ENCODE results near the gene COX4I2. TPM values are rescaled to one million over a fixed set of nuclear protein-coding genes. Genes with fewer than 3 reads are reported as not detected.

The COX4I2 gene
- total and polyA plus RNA-seq, 2 donors (not counting 1 experiment from before 2014, with no cell fraction given), result not detected

- H3K27me3 Mint-ChIP-seq, result no peaks in the 10 kb centered on the region
- H3K9me3 Mint-ChIP-seq (ENCODE audit: insufficient read depth), result no peaks in the 10 kb centered on the region
- WGBS (ENCODE audit: insufficient coverage), result 88% methylated on average over 4 of the region's 5 CpGs
- Histone ChIP-seq H3K27ac (ENCODE audit: low read length in 2 of 2) (no peak overlapping the region), H3K9me3 (ENCODE audit: control extremely low read depth in 1 of 3, control insufficient read depth in 2 of 3, insufficient read depth in 1 of 3, low read length in 2 of 3) (no peaks in the 10 kb centered on the region), H3K36me3 (replicated peaks in 1 of 2; ENCODE audit: control extremely low read depth in 1 of 2, control insufficient read depth in 1 of 2, extremely low read depth in 1 of 2, insufficient read depth in 2 of 2, low read length in 1 of 2) (no peaks in the 10 kb centered on the region), H3K9ac (ENCODE audit: low read length) (no peak overlapping the region), H3K4me3 (ENCODE audit: control extremely low read depth in 1 of 5, extremely low read depth in 1 of 5, insufficient read depth in 1 of 5, low read depth in 2 of 5, low read length in 4 of 5) (no peak overlapping the region), H2AFZ (ENCODE audit: insufficient read depth, low read depth, low read length, poor library complexity, severe bottlenecking) (no peak overlapping the region), H3K4me2 (replicated peaks; ENCODE audit: low read depth, low read length, poor library complexity, severe bottlenecking) (no peak overlapping the region), H3K79me2 (ENCODE audit: control insufficient read depth, insufficient read depth, low read length) (no peaks in the 10 kb centered on the region), H3K27me3 (replicated peaks in 1 of 4; ENCODE audit: control extremely low read depth in 1 of 4, control insufficient read depth in 3 of 4, insufficient read depth in 4 of 4, low read length in 3 of 4) (no peaks in the 10 kb centered on the region), H4K20me1 (ENCODE audit: control insufficient read depth, insufficient read depth, low read length, poor library complexity, severe bottlenecking) (no peaks in the 10 kb centered on the region), H3K4me1 (ENCODE audit: control insufficient read depth in 2 of 2, insufficient read depth in 2 of 2, low read length in 2 of 2) (peaks cover 8 to 13% of the 10 kb centered on the region in 2 donors)
- no peak for TF ChIP-seq CTCF (IDR thresholded peaks at IDR 0.05)
- no peak for TF ChIP-seq EZH2 (IDR thresholded peaks at IDR 0.05; ENCODE audit: borderline replicate concordance, insufficient read depth, low read depth, low read length, poor library complexity, severe bottlenecking)
- POLR2A ChIA-PET, result no interaction called here
- ATAC-seq (ENCODE audit: low read depth) (no peak), DNase-seq (no peak)
- H3K4me1 Mint-ChIP-seq, result peaks cover 13% of the 10 kb centered on the region
- CTCF ChIA-PET, result interaction anchor here (1.7 to 2.0 kb wide), 2 partner anchors 70 to 71 kb away, joined by 5 to 8 read pairs; no protein-coding TSS in a partner anchor
- intact Hi-C loops (cut with micrococcal nuclease), result no loop called here
- H3K27ac Mint-ChIP-seq, result no peak overlapping the region
- no peak overlapping the region for H3K4me3 Mint-ChIP-seq
Observed at GRCh38 chr20:31652917-31653396, 15.2 kb downstream of the COX4I2 start.

DNA sequence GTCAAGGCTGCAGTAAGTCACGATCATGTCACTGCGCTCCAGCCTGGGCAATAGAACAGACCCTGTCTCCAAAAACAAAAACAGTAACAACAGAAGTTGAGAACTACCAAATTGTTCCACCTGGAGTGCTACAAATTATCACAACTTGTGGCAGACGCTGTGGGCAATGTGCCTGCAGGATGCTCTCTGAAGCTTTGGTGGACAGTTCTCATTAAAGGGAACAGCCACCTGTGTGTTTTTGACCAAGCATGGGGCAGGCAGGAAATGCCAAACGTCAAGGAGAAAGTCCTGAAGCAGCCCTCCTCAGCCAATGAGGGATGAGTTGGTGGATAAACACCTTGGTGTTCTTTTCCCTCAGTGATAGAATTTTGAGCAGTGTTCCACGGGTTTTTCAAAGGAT, 15.8 kb downstream of the COX4I2 start:
- H3K4me1 Mint-ChIP-seq, result peaks cover 13% of the 10 kb centered on the region
- no peak overlapping the region for H3K27ac ChIP-seq (ENCODE audit: low read length in 2 of 2)
- no peak overlapping the region for H3K4me3 ChIP-seq (ENCODE audit: control extremely low read depth in 1 of 5, extremely low read depth in 1 of 5, insufficient read depth in 1 of 5, low read depth in 2 of 5, low read length in 4 of 5)
- H3K4me3 Mint-ChIP-seq, result no peak overlapping the region
- no peak for DNase-seq
- no peaks in the 10 kb centered on the region for H3K79me2 ChIP-seq (ENCODE audit: control insufficient read depth, insufficient read depth, low read length)
- 71% methylated on average over 4 of the region's 5 CpGs for WGBS (ENCODE audit: insufficient coverage)
- no peak overlapping the region for H2AFZ ChIP-seq (ENCODE audit: insufficient read depth, low read depth, low read length, poor library complexity, severe bottlenecking)
- no peak overlapping the region for H3K4me2 ChIP-seq (replicated peaks; ENCODE audit: low read depth, low read length, poor library complexity, severe bottlenecking)
- no peaks in the 10 kb centered on the region for H3K36me3 ChIP-seq (replicated peaks in 1 of 2; ENCODE audit: control extremely low read depth in 1 of 2, control insufficient read depth in 1 of 2, extremely low read depth in 1 of 2, insufficient read depth in 2 of 2, low read length in 1 of 2)
- H3K9ac ChIP-seq (ENCODE audit: low read length), result no peak overlapping the region
- no peak for TF ChIP-seq EZH2 (IDR thresholded peaks at IDR 0.05; ENCODE audit: borderline replicate concordance, insufficient read depth, low read depth, low read length, poor library complexity, severe bottlenecking)
- TF ChIP-seq CTCF (IDR thresholded peaks at IDR 0.05), result no peak
- no peak overlapping the region for H3K27ac Mint-ChIP-seq
- H3K27me3 ChIP-seq (replicated peaks in 1 of 4; ENCODE audit: control extremely low read depth in 1 of 4, control insufficient read depth in 3 of 4, insufficient read depth in 4 of 4, low read length in 3 of 4), result no peaks in the 10 kb centered on the region
- H3K27me3 Mint-ChIP-seq, result no peaks in the 10 kb centered on the region
- ChIA-PET CTCF (interaction anchor here (0.7 to 2.0 kb wide), 2 partner anchors 36 to 70 kb away, joined by 4 to 8 read pairs; no protein-coding TSS in a partner anchor), POLR2A (interaction anchor here (0.7 kb wide), 1 partner anchor 199 kb away, joined by 7 read pairs; no protein-coding TSS in a partner anchor)
- no peaks in the 10 kb centered on the region for H3K9me3 ChIP-seq (ENCODE audit: control extremely low read depth in 1 of 3, control insufficient read depth in 2 of 3, insufficient read depth in 1 of 3, low read length in 2 of 3)
- ATAC-seq (ENCODE audit: low read depth), result no peak
- no peaks in the 10 kb centered on the region for H4K20me1 ChIP-seq (ENCODE audit: control insufficient read depth, insufficient read depth, low read length, poor library complexity, severe bottlenecking)
- intact Hi-C loops (cut with micrococcal nuclease), result no loop called here
- H3K9me3 Mint-ChIP-seq (ENCODE audit: insufficient read depth), result no peaks in the 10 kb centered on the region
- peaks cover 8 to 13% of the 10 kb centered on the region in 2 donors for H3K4me1 ChIP-seq (ENCODE audit: control insufficient read depth in 2 of 2, insufficient read depth in 2 of 2, low read length in 2 of 2)
